GM06990 (cell line): ENCODE results near the gene IL1RAPL1.
"Not testable (repeated sequence)": the region's sequence is repeated elsewhere in the genome, so short reads cannot be mapped to it uniquely, and the experiment has no call there.

Experiments used
- DNase-seq: peaks from one replicate; pipeline ENCODE4 v3.0.0-alpha.2; 2011; ENCODE audit not compliant: insufficient read length; ENCODE audit errors: extremely low read depth
- H3K27me3 ChIP-seq: replicated peaks from 2 replicates; pipeline ENCODE4 v1.6.0; 2011; ENCODE audit warnings: low read length; ENCODE audit not compliant: control insufficient read depth, insufficient read depth
- H3K36me3 ChIP-seq: 2 replicates; pipeline ENCODE4 v1.5.1; 2011; ENCODE audit warnings: low read length; ENCODE audit not compliant: control insufficient read depth, insufficient read depth
- H3K4me3 ChIP-seq: replicated peaks from 2 replicates; pipeline ENCODE4 v1.5.1; 2011; ENCODE audit warnings: low read depth, mild to moderate bottlenecking, control low read depth, low read length
- TF ChIP-seq, protein P1 (sequence below): IDR thresholded peaks from 2 replicates; pipeline ENCODE4 v1.5.1; 2011; ENCODE audit warnings: low read length, control low read depth, mild to moderate bottlenecking, inconsistent platforms; ENCODE audit not compliant: insufficient read depth, poor library complexity, severe bottlenecking

Gene IL1RAPL1

DNA sequence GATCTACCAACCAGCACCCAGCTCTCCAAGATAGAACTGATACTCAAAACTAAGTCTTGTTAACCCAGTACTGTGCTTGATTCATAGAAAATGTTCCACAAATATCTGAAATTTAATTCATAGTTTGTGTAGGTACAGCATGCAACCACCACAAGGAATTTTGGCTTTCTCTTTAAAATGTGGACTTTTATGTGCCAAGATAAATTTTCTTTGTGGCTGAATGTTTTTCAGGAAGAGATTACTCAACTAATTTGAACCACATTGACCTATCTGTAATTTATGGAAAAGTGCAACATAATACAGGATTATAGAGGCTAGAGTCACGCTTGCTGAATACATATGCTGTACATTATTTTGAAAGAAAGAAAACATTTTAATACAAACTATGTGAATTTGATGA lies 730.8 kb downstream of the IL1RAPL1 start:
- TF ChIP-seq, protein P1, sequence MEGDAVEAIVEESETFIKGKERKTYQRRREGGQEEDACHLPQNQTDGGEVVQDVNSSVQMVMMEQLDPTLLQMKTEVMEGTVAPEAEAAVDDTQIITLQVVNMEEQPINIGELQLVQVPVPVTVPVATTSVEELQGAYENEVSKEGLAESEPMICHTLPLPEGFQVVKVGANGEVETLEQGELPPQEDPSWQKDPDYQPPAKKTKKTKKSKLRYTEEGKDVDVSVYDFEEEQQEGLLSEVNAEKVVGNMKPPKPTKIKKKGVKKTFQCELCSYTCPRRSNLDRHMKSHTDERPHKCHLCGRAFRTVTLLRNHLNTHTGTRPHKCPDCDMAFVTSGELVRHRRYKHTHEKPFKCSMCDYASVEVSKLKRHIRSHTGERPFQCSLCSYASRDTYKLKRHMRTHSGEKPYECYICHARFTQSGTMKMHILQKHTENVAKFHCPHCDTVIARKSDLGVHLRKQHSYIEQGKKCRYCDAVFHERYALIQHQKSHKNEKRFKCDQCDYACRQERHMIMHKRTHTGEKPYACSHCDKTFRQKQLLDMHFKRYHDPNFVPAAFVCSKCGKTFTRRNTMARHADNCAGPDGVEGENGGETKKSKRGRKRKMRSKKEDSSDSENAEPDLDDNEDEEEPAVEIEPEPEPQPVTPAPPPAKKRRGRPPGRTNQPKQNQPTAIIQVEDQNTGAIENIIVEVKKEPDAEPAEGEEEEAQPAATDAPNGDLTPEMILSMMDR: no peak

DNA sequence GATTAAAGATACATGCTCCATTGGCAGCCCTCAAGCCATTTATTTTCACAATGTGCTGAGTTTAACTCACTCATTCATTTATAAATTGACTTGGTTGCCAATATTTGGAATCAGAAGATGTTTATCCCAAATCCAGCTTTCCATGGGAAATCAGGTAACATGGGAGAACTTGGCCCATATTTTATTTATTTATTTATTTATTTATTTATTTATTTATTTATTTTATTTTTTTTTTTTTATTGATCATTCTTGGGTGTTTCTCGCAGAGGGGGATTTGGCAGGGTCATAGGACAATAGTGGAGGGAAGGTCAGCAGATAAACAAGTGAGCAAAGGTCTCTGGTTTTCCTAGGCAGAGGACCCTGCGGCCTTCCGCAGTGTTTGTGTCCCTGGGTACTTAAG lies 745.2 kb downstream of the IL1RAPL1 start:
- H3K4me3 ChIP-seq, H3K27me3 ChIP-seq, DNase-seq, H3K36me3 ChIP-seq: not testable (repeated sequence)

More for the DNA sequence above, 730.8 kb downstream of the IL1RAPL1 start:
- no peaks in the 10 kb centered on the region for H3K27me3 ChIP-seq
- no peaks in the 10 kb centered on the region for H3K36me3 ChIP-seq
- H3K4me3 ChIP-seq: no peak overlapping the region
- no peak for DNase-seq

- not testable (repeated sequence) for DNase-seq, H3K4me3 ChIP-seq, H3K36me3 ChIP-seq, H3K27me3 ChIP-seq
Measured at GRCh38 chrX:29333091-29333490, 745.8 kb downstream of the IL1RAPL1 start.

- H3K4me3 ChIP-seq: no peak overlapping the region
- TF ChIP-seq, protein P1: no peak
- no peaks in the 10 kb centered on the region for H3K27me3 ChIP-seq
- DNase-seq: no peak
- H3K36me3 ChIP-seq: no peaks in the 10 kb centered on the region
Measured at GRCh38 chrX:29348288-29348687, 761.0 kb downstream of the IL1RAPL1 start.

DNA sequence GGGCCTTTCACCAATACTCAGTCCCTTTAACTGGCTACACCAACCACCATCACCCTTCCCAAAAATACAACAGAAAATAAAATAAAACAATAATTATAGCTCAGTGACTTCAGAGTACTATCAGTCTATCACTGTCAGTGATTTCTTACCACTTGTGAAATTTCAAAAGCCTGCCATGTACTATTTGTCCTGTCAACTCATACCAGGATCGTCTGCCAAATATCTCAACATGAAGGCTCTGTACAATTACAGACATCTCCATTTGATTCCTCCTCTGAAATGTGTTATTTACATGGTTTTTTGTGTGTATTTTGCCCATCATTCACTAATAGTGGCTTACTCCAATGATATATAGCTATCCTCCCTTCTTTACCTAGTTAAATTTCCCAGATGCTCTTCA lies 772.0 kb downstream of the IL1RAPL1 start:
- no peak for DNase-seq
- no peaks in the 10 kb centered on the region for H3K27me3 ChIP-seq
- TF ChIP-seq, protein P1: no peak
- H3K36me3 ChIP-seq: no peaks in the 10 kb centered on the region
- no peak overlapping the region for H3K4me3 ChIP-seq

GRCh38 chrX:29374765-29375164 lies 787.5 kb downstream of the IL1RAPL1 start:
- not testable (repeated sequence) for H3K27me3 ChIP-seq, H3K36me3 ChIP-seq

DNA sequence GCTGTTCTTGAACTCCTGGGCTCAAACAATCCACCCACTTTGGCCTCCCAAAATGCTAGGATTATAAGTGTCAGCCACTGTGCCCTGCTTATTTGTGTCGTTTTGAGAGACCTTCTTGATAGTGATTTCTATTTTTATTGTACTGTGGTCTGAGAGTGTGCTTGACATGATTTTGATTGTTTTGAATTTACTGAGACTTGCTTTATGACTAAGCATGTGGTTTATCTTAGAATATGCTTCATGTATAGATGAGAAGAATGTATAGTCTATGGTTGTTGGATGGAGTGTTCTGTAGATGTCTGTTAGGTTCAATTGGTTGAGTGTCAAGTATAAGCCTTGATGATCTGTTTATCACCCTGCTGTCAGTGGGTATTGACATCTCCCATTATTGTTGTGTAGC lies 789.3 kb downstream of the IL1RAPL1 start:
- no peaks in the 10 kb centered on the region for H3K27me3 ChIP-seq
- H3K4me3 ChIP-seq: no peak overlapping the region
- no peaks in the 10 kb centered on the region for H3K36me3 ChIP-seq
- DNase-seq: no peak
- TF ChIP-seq, protein P1: no peak

More at GRCh38 chrX:29374765-29375164, 787.5 kb downstream of the IL1RAPL1 start:
- not testable (repeated sequence) for H3K4me3 ChIP-seq, DNase-seq
